ENCODE data around the gene SLC23A3. TPM values are rescaled to one million over a fixed set of nuclear protein-coding genes. Genes with fewer than 3 reads are reported as not detected.
"Not testable (repeated sequence)": the region's sequence is repeated elsewhere in the genome, so short reads cannot be mapped to it uniquely, and the experiment has no call there.

Gene SLC23A3
- total and polyA plus RNA-seq, 4 donors = 1.6 to 7.3 (median 4.1) TPM

DNA sequence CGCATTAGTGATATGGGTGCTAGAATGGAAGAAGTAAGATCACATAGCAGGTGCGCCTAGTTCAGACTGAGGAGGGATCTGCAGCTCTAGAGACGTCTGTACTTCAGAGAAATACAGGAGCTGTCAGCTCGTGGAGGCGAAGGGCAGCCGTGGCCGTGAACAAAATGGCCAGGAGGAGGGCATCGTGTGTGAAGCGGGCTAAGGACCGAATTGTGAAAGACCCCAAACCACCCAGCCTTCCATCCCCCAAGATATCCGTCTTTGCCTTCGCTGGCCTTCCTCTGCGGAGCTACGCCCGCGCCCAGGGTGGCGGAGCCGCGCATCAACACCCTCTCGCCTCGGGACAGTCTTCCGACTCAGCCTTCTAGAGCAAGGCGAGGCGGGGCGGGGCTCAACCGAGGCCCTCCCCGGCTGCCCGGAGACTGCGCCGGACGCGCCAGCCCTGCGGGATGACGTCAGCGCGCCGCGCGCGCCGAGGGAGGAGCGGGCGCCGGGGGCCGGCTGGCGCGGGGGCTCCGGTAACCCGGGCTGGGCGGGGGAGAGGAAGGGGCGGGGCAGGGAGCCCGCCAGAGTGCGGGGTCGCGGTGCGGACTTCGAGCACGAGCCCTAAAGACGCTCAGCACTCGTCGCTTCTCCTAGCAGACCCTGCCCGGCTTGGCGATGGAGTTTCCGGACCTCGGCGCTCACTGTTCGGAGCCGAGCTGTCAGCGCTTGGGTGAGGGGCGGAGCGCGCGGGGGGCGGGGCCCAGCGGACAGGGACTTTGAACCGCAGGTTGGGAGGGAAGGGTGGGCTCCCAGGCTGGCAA, 36.7 kb upstream of the SLC23A3 start, which contains the start of gene ZFAND2B:
TSS of gene ZFAND2B (plus strand) at position 455 of the 806 bp plus-strand sequence. CDS start at position 661, 206 bp downstream.
- WGBS, 2 donors = 1% methylated on average over 46 to 76 of the region's 76 CpGs
- no peaks in the 10 kb centered on the region for H3K9me3 ChIP-seq (ENCODE audit: control insufficient read depth, low read length)
- H3K36me3 ChIP-seq (ENCODE audit: control insufficient read depth in 1 of 2, insufficient read depth in 2 of 2, low read length in 1 of 2) = peaks cover 0 to 6% of the 10 kb centered on the region in 2 donors
- H3K4me1 ChIP-seq (ENCODE audit: control insufficient read depth in 1 of 2, insufficient read depth in 2 of 2, low read length in 2 of 2) = no peaks in the 10 kb centered on the region
- DNase-seq (peak; percentile 97 to 98), ATAC-seq (ENCODE audit: low FRiP score) (peak; percentile 97)
- no peaks in the 10 kb centered on the region for H3K27me3 ChIP-seq (ENCODE audit: control insufficient read depth in 1 of 2, insufficient read depth in 2 of 2, low read length in 1 of 2)
- intact Hi-C loops (cut with DNase I) = loop anchor here in 1 of 2 donors (1.0 kb wide), 1 partner anchor 28 kb away; the partner anchor contains the start of gene RETREG2
- H3K4me3 ChIP-seq (ENCODE audit: low read length in 2 of 2) = peak within 1 kb of the TSS; percentile 31 to 55
- peak within 1 kb of the TSS; percentile 58 to 61 for H3K27ac ChIP-seq (ENCODE audit: low read depth in 1 of 2, low read length in 2 of 2)

GRCh38 chr2:219205981-219206327, 36.1 kb upstream of the SLC23A3 start:
- Histone ChIP-seq H3K4me1 (ENCODE audit: control insufficient read depth in 1 of 2, insufficient read depth in 2 of 2, low read length in 2 of 2) (no peaks in the 10 kb centered on the region), H3K9me3 (ENCODE audit: control insufficient read depth, low read length) (no peaks in the 10 kb centered on the region), H3K27me3 (ENCODE audit: control insufficient read depth in 1 of 2, insufficient read depth in 2 of 2, low read length in 1 of 2) (no peaks in the 10 kb centered on the region), H3K4me3 (ENCODE audit: low read length in 2 of 2) (peak overlapping the region; percentile 12 to 55), H3K27ac (ENCODE audit: low read depth in 1 of 2, low read length in 2 of 2) (peak overlapping the region; percentile 3 to 58), H3K36me3 (ENCODE audit: control insufficient read depth in 1 of 2, insufficient read depth in 2 of 2, low read length in 1 of 2) (peaks cover 0 to 6% of the 10 kb centered on the region in 2 donors)
- intact Hi-C loops (cut with DNase I) = loop anchor here in 1 of 2 donors (1.0 kb wide), 1 partner anchor 28 kb away; the partner anchor contains the start of gene RETREG2
- peak; percentile 6 for ATAC-seq (ENCODE audit: low FRiP score)
- no peak for DNase-seq
- 16% methylated on average over 7 of the region's 7 CpGs for WGBS, 2 donors

- ATAC-seq (ENCODE audit: low FRiP score) = no peak
- no peaks in the 10 kb centered on the region for H3K4me1 ChIP-seq (ENCODE audit: control insufficient read depth in 1 of 2, insufficient read depth in 2 of 2, low read length in 2 of 2)
- H3K27ac ChIP-seq (ENCODE audit: low read depth in 1 of 2, low read length in 2 of 2) = no peak overlapping the region
- intact Hi-C loops (cut with DNase I) = no loop called here
- no peaks in the 10 kb centered on the region for H3K9me3 ChIP-seq (ENCODE audit: control insufficient read depth, low read length)
- 76 to 81% methylated on average over 5 of the region's 5 CpGs for WGBS, 2 donors
- peaks cover 0 to 4% of the 10 kb centered on the region in 2 donors for H3K36me3 ChIP-seq (ENCODE audit: control insufficient read depth in 1 of 2, insufficient read depth in 2 of 2, low read length in 1 of 2)
- no peak overlapping the region for H3K4me3 ChIP-seq (ENCODE audit: low read length in 2 of 2)
- no peaks in the 10 kb centered on the region for H3K27me3 ChIP-seq (ENCODE audit: control insufficient read depth in 1 of 2, insufficient read depth in 2 of 2, low read length in 1 of 2)
- no peak for DNase-seq
These were observed 35.3 kb upstream of the SLC23A3 start for GRCh38 chr2:219205165-219205538.

DNA sequence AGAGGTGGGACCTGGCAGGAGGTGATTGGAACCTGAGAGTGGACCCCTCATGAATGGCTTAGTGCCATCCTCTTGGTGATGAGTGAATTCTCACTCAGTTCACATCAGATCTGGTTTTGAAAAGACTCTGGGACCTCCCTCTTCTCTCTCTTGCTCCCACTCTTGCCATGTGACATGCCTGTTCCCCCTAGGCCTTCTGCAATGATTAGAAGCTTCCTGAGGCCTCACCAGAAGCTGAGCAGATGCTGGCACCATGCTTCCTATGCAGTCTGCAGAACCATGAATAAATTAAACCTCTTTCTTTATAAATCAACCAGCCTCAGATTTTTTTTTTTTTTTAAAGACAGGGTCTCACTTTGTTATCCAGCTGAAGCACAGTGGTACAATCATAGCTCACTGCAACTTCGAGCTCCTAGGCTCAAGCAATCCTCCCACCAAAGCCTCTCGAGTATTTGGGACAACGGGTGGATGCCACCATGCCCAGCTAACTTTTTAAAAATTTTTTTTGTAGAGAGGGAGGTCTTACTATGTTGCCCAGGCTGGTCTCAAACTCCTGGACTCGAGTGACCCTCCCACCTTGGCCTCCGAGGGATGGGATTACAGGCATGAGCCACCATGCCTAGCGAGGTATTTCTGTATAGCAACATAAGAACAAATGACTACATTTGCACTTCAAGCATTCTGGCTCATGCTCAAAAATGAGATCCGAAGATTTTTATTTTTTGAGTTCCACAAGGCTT, 34.8 kb upstream of the SLC23A3 start:
- intact Hi-C loops (cut with DNase I) = no loop called here
- no peaks in the 10 kb centered on the region for H3K27me3 ChIP-seq (ENCODE audit: control insufficient read depth in 1 of 2, insufficient read depth in 2 of 2, low read length in 1 of 2)
- ATAC-seq (ENCODE audit: low FRiP score) (no peak), DNase-seq (no peak)
- no peaks in the 10 kb centered on the region for H3K9me3 ChIP-seq (ENCODE audit: control insufficient read depth, low read length)
- WGBS, 2 donors = 74 to 76% methylated on average over 7 of the region's 7 CpGs
- H3K4me3 ChIP-seq (ENCODE audit: low read length in 2 of 2) = no peak overlapping the region
- no peak overlapping the region for H3K27ac ChIP-seq (ENCODE audit: low read depth in 1 of 2, low read length in 2 of 2)
- peaks cover 0 to 4% of the 10 kb centered on the region in 2 donors for H3K36me3 ChIP-seq (ENCODE audit: control insufficient read depth in 1 of 2, insufficient read depth in 2 of 2, low read length in 1 of 2)
- H3K4me1 ChIP-seq (ENCODE audit: control insufficient read depth in 1 of 2, insufficient read depth in 2 of 2, low read length in 2 of 2) = no peaks in the 10 kb centered on the region

GRCh38 chr2:219201331-219201730, 31.5 kb upstream of the SLC23A3 start:
- ATAC-seq (ENCODE audit: low FRiP score); DNase-seq; H3K27me3 ChIP-seq (ENCODE audit: control insufficient read depth in 1 of 2, insufficient read depth in 2 of 2, low read length in 1 of 2); H3K36me3 ChIP-seq (ENCODE audit: control insufficient read depth in 1 of 2, insufficient read depth in 2 of 2, low read length in 1 of 2); H3K4me1 ChIP-seq (ENCODE audit: control insufficient read depth in 1 of 2, insufficient read depth in 2 of 2, low read length in 2 of 2); H3K4me3 ChIP-seq (ENCODE audit: low read length in 2 of 2); intact Hi-C loops (cut with DNase I); H3K9me3 ChIP-seq (ENCODE audit: control insufficient read depth, low read length); H3K27ac ChIP-seq (ENCODE audit: low read depth in 1 of 2, low read length in 2 of 2): not testable (repeated sequence)
- WGBS, 2 donors = 90 to 92% methylated on average over 20 to 21 of the region's 21 CpGs

GRCh38 chr2:219200502-219201326, 30.9 kb upstream of the SLC23A3 start:
- H3K4me1 ChIP-seq (ENCODE audit: control insufficient read depth in 1 of 2, insufficient read depth in 2 of 2, low read length in 2 of 2); H3K27ac ChIP-seq (ENCODE audit: low read depth in 1 of 2, low read length in 2 of 2); H3K9me3 ChIP-seq (ENCODE audit: control insufficient read depth, low read length); DNase-seq; H3K36me3 ChIP-seq (ENCODE audit: control insufficient read depth in 1 of 2, insufficient read depth in 2 of 2, low read length in 1 of 2); ATAC-seq (ENCODE audit: low FRiP score); intact Hi-C loops (cut with DNase I); H3K27me3 ChIP-seq (ENCODE audit: control insufficient read depth in 1 of 2, insufficient read depth in 2 of 2, low read length in 1 of 2); H3K4me3 ChIP-seq (ENCODE audit: low read length in 2 of 2): not testable (repeated sequence)
- 72 to 73% methylated on average over 24 to 25 of the region's 26 CpGs for WGBS, 2 donors

GRCh38 chr2:219199470-219200211, 29.8 kb upstream of the SLC23A3 start:
- H3K27ac ChIP-seq (ENCODE audit: low read depth in 1 of 2, low read length in 2 of 2) = no peak overlapping the region
- ATAC-seq (ENCODE audit: low FRiP score) (no peak), DNase-seq (no peak)
- H3K9me3 ChIP-seq (ENCODE audit: control insufficient read depth, low read length) = no peaks in the 10 kb centered on the region
- H3K27me3 ChIP-seq (ENCODE audit: control insufficient read depth in 1 of 2, insufficient read depth in 2 of 2, low read length in 1 of 2) = no peaks in the 10 kb centered on the region
- no peaks in the 10 kb centered on the region for H3K4me1 ChIP-seq (ENCODE audit: control insufficient read depth in 1 of 2, insufficient read depth in 2 of 2, low read length in 2 of 2)
- intact Hi-C loops (cut with DNase I) = no loop called here
- H3K4me3 ChIP-seq (ENCODE audit: low read length in 2 of 2) = no peak overlapping the region
- no peaks in the 10 kb centered on the region for H3K36me3 ChIP-seq (ENCODE audit: control insufficient read depth in 1 of 2, insufficient read depth in 2 of 2, low read length in 1 of 2)
- WGBS, 2 donors = 80 to 82% methylated on average over 12 of the region's 12 CpGs

GRCh38 chr2:219198974-219199373, 29.1 kb upstream of the SLC23A3 start:
- WGBS, 2 donors = 64 to 74% methylated on average over 5 of the region's 5 CpGs
- Histone ChIP-seq H3K36me3 (ENCODE audit: control insufficient read depth in 1 of 2, insufficient read depth in 2 of 2, low read length in 1 of 2) (no peaks in the 10 kb centered on the region), H3K27me3 (ENCODE audit: control insufficient read depth in 1 of 2, insufficient read depth in 2 of 2, low read length in 1 of 2) (no peaks in the 10 kb centered on the region), H3K27ac (ENCODE audit: low read depth in 1 of 2, low read length in 2 of 2) (no peak overlapping the region), H3K4me3 (ENCODE audit: low read length in 2 of 2) (no peak overlapping the region), H3K9me3 (ENCODE audit: control insufficient read depth, low read length) (no peaks in the 10 kb centered on the region), H3K4me1 (ENCODE audit: control insufficient read depth in 1 of 2, insufficient read depth in 2 of 2, low read length in 2 of 2) (no peaks in the 10 kb centered on the region)
- ATAC-seq (ENCODE audit: low FRiP score) (no peak), DNase-seq (no peak)
- intact Hi-C loops (cut with DNase I) = no loop called here
